Right kidney (tissue), 9 donors: ENCODE measurements around the gene NXF2B.
"Not testable (repeated sequence)": the region's sequence is repeated elsewhere in the genome, so short reads cannot be mapped to it uniquely, and the experiment has no call there.

ENCODE experiments used
- DNase-seq: peaks from one replicate; pipeline ENCODE4 v3.0.0-alpha.2; 2016
- long read RNA-seq, 8 donors: transcript quantifications; one replicate each; lab custom pipeline, GENCODE V29; 2026

Gene NXF2B
- long read RNA-seq, donor 1, result 0 reads
- long read RNA-seq, donor 2, result 0 reads
- long read RNA-seq, donor 3, result 0 reads
- long read RNA-seq, donor 4, result 0 reads
- long read RNA-seq, donor 5, result 0 reads
- long read RNA-seq, donor 6, result 0 reads
- long read RNA-seq, donor 7, partial matches to known transcripts, result 0 of 1 reads
- long read RNA-seq, donor 7, other reads (novel, unspliced or antisense), result 0 of 1 reads
- long read RNA-seq, donor 8, result 0 reads

- DNase-seq, result not testable (repeated sequence)
Measured at GRCh38 chrX:102439908-102440307, at the start of gene NXF2B. Gene NXF2B (minus strand): TSS chrX:102440008. CDS start chrX:102380036, 59,972 bp downstream.

GRCh38 chrX:102478765-102479164, 39.0 kb upstream of the NXF2B start:
- DNase-seq, result not testable (repeated sequence)

GRCh38 chrX:102471762-102472220, 32.0 kb upstream of the NXF2B start, which contains the start of gene TCP11X2:
Gene TCP11X2 (minus strand): TSS chrX:102471812.
- not testable (repeated sequence) for DNase-seq

GRCh38 chrX:102470215-102470614, 30.4 kb upstream of the NXF2B start:
- not testable (repeated sequence) for DNase-seq

- DNase-seq, result not testable (repeated sequence)
Measured at GRCh38 chrX:102458615-102459014, 18.8 kb upstream of the NXF2B start.

GRCh38 chrX:102414493-102414892, 25.3 kb downstream of the NXF2B start:
- not testable (repeated sequence) for DNase-seq

- no peak for DNase-seq
Measured at GRCh38 chrX:102345916-102346315, 93.9 kb downstream of the NXF2B start.

GRCh38 chrX:102341867-102342266, 97.9 kb downstream of the NXF2B start:
- DNase-seq, result no peak

- DNase-seq, result no peak
Measured at GRCh38 chrX:102339312-102340298, 100.2 kb downstream of the NXF2B start.

- no peak for DNase-seq
Measured at GRCh38 chrX:102338162-102338561, 101.6 kb downstream of the NXF2B start.
